WI38 (cell line): ENCODE measurements around the gene TMX1.

Experiments used
- H3K4me3 ChIP-seq: 2 replicates; pipeline ENCODE4 v1.5.1; 2011; ENCODE audit warnings: low read depth, mild to moderate bottlenecking, control low read depth, low read length
- CTCF ChIP-seq: IDR thresholded peaks from 2 replicates; pipeline ENCODE4 v1.5.1; 2012; ENCODE audit warnings: low read depth, mild to moderate bottlenecking, control low read depth, low read length

Gene TMX1

GRCh38 chr14:51260225-51260624, 20.2 kb downstream of the TMX1 start:
- no peak for TF ChIP-seq CTCF
- H3K4me3 ChIP-seq, result no peak overlapping the region

DNA sequence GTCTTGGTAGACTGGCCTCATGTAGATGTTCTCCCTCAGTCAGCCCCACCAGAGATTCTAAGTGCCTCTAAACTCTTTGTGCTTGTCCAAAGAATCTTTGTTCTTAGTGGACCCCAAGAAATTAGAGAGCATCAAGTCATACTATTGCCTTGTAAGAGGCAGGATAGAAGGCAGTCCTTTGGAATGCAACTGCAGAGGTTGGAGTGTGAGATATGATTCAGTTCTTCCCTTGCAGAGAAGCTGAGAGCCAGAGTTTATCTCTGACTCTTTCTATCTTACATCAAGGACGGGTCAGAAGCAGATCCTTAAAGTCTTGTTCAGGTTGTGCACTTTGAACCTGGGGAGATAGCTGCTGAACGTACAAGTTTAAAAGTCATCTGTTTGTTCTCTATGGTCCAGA, 21.1 kb downstream of the TMX1 start:
- no peak overlapping the region for H3K4me3 ChIP-seq
- no peak for TF ChIP-seq CTCF

GRCh38 chr14:51262868-51263267, 22.8 kb downstream of the TMX1 start:
- TF ChIP-seq CTCF, result no peak
- H3K4me3 ChIP-seq, result no peak overlapping the region

DNA sequence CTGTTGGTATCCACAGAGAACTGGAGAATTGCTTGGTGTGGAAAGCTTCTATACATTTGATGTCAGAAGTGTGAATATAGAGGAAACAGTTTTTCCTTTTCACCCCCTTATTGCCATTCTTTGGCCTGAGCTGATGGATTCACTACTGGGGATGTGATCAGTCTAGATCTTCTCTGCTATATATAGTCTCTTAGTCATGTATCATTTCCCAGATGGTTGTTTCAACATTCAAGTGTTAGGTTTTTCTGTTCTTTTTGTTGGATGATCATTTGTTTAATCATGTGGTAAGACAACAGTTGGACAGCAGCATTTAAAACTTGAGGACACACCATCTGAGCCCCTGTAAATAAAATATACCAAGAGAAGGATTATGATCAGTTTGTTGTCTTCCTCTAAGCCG, 29.6 kb downstream of the TMX1 start:
- H3K4me3 ChIP-seq, result no peak overlapping the region
- TF ChIP-seq CTCF, result no peak

DNA sequence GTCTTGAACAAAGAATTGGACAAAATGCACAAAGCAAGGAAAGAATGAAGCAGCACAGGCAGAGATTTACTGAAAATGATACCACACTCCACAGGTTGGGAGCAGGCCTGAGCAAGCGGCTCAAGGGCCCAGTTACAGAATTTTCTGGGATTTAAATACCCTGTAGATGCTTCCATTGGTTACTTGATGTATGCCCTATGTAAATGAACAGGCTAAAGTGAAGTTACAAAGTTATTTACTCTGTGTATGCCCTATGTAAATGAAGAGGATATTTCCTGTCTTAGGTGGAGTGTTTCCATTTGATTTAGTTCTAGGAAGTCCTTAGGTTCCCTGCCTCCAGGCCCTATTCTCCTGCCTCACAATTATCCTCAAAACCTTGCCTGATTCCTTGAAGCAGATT, 36.6 kb downstream of the TMX1 start:
- no peak overlapping the region for H3K4me3 ChIP-seq
- TF ChIP-seq CTCF, result no peak

- H3K4me3 ChIP-seq, result no peak overlapping the region
- TF ChIP-seq CTCF, result no peak
Observed at GRCh38 chr14:51277753-51278415, 37.8 kb downstream of the TMX1 start.

DNA sequence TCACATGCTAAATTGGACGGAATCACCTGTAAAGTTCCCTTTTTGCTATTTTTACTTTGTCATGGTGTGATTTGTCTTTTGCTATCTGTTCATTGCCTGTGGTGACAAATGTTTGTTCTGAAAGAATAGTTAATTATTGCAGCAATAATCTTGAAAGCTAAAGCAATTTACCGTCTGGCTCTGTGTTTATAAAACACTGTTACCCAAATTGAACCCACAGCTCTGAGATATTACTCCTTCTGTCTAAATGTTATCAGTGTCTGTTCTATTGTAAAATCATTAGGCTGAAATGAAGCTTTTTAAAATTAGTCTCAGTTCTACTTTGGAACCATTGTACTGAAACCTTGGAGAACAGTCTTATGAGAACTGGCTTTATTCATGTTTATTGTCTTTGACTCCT, 42.5 kb downstream of the TMX1 start:
- no peak overlapping the region for H3K4me3 ChIP-seq
- TF ChIP-seq CTCF, result no peak
